Measurements from ENCODE around the gene MGLL. TPM values are rescaled to one million over a fixed set of nuclear protein-coding genes. Genes with fewer than 3 reads are reported as not detected.

The MGLL gene
- total and polyA plus RNA-seq, 4 donors = 9.4 to 277 (median 74.2) TPM

- H3K36me3 ChIP-seq (ENCODE audit: control insufficient read depth in 4 of 4, insufficient read depth in 3 of 4, low read depth in 1 of 4, low read length in 3 of 4) = peaks cover 3 to 40% (median 27%) of the 10 kb centered on the region in 4 donors
- DNase-seq (ENCODE audit: low spot score) = no peak
- no peaks in the 10 kb centered on the region for H3K9me3 ChIP-seq (ENCODE audit: control insufficient read depth in 4 of 4, low read length in 3 of 4)
- TF ChIP-seq HNF4A (conservative IDR thresholded peaks at IDR 0.05) (no peak), YY1 (IDR thresholded peaks at IDR 0.05) (no peak), TAF1 (conservative IDR thresholded peaks at IDR 0.05) (no peak), EGR1 (IDR thresholded peaks at IDR 0.05; ENCODE audit: low read depth in 2 of 2) (no peak), RAD21 (IDR thresholded peaks at IDR 0.05) (no peak), SP1 (IDR thresholded peaks at IDR 0.05) (no peak), FOXA1 (IDR thresholded peaks at IDR 0.05) (no peak), GABPA (IDR thresholded peaks at IDR 0.05 in 1 of 2, conservative IDR thresholded peaks at IDR 0.05 in 1 of 2) (no peak), FOXA2 (IDR thresholded peaks at IDR 0.05) (no peak), RXRA (IDR thresholded peaks at IDR 0.05) (no peak), NR2F2 (IDR thresholded peaks at IDR 0.05) (no peak), CTCF (IDR thresholded peaks at IDR 0.05; ENCODE audit: low read depth, low read length, missing input control) (no peak)
- TF ChIP-seq, protein P1, sequence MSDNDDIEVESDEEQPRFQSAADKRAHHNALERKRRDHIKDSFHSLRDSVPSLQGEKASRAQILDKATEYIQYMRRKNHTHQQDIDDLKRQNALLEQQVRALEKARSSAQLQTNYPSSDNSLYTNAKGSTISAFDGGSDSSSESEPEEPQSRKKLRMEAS (IDR thresholded peaks at IDR 0.05) = no peak
- TF ChIP-seq, protein P2, sequence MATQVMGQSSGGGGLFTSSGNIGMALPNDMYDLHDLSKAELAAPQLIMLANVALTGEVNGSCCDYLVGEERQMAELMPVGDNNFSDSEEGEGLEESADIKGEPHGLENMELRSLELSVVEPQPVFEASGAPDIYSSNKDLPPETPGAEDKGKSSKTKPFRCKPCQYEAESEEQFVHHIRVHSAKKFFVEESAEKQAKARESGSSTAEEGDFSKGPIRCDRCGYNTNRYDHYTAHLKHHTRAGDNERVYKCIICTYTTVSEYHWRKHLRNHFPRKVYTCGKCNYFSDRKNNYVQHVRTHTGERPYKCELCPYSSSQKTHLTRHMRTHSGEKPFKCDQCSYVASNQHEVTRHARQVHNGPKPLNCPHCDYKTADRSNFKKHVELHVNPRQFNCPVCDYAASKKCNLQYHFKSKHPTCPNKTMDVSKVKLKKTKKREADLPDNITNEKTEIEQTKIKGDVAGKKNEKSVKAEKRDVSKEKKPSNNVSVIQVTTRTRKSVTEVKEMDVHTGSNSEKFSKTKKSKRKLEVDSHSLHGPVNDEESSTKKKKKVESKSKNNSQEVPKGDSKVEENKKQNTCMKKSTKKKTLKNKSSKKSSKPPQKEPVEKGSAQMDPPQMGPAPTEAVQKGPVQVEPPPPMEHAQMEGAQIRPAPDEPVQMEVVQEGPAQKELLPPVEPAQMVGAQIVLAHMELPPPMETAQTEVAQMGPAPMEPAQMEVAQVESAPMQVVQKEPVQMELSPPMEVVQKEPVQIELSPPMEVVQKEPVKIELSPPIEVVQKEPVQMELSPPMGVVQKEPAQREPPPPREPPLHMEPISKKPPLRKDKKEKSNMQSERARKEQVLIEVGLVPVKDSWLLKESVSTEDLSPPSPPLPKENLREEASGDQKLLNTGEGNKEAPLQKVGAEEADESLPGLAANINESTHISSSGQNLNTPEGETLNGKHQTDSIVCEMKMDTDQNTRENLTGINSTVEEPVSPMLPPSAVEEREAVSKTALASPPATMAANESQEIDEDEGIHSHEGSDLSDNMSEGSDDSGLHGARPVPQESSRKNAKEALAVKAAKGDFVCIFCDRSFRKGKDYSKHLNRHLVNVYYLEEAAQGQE (IDR thresholded peaks at IDR 0.05) = no peak
- TF ChIP-seq, protein P3, sequence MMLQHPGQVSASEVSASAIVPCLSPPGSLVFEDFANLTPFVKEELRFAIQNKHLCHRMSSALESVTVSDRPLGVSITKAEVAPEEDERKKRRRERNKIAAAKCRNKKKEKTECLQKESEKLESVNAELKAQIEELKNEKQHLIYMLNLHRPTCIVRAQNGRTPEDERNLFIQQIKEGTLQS (IDR thresholded peaks at IDR 0.05) = no peak
- H3K27ac ChIP-seq (ENCODE audit: low read depth in 1 of 2, low read length in 2 of 2) = no peak overlapping the region
- H3K4me3 ChIP-seq (ENCODE audit: low read depth in 1 of 3, low read length in 3 of 3) = no peak overlapping the region
- 96% methylated on average over 18 of the region's 18 CpGs for WGBS
- no peaks in the 10 kb centered on the region for H3K4me1 ChIP-seq (ENCODE audit: control insufficient read depth in 4 of 4, insufficient read depth in 4 of 4, low read length in 3 of 4)
- no peaks in the 10 kb centered on the region for H3K27me3 ChIP-seq (ENCODE audit: control insufficient read depth in 4 of 4, insufficient read depth in 4 of 4, low read length in 3 of 4)
- no peak overlapping the region for H3K9ac ChIP-seq (ENCODE audit: low read depth in 1 of 2, low read length in 2 of 2)
Measured at GRCh38 chr3:127710155-127710941, 112.0 kb downstream of the MGLL start.

DNA sequence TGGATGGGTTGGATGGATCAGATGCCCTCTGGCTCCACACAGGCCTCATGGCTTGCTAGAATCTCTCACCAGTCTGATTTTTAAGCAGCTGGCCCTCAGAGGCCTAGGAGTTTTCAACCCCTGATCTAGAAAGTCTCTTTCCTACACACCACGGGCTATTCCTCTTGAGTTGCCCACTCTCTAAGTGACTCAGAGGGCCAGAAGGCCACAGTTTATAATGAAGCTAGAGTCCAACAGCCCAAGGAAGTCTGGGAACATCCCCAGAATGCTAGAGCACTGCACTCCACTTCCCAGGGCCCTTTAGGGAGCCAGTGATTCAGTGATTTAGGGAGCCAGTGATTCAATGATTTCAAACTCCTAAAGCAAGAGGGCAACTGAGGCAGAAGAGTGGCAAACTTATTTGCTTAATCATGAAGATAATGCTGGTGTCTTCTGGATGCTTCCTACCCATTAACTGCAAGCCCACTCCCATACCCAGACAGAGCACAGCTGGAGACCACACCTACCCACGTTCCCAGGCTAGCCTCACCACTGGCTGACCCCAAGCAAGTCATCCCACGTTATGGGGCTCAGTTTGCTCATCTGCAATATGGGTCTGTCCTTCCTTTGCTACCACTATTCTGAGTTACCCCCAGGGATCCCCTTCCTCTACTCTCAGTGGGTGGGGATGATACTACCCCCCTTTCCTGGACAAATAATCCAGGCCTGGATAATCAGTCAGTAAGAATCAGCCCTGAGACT is 112.8 kb downstream of the MGLL start:
- H3K4me1 ChIP-seq (ENCODE audit: control insufficient read depth in 4 of 4, insufficient read depth in 4 of 4, low read length in 3 of 4) = no peaks in the 10 kb centered on the region
- H3K36me3 ChIP-seq (ENCODE audit: control insufficient read depth in 4 of 4, insufficient read depth in 3 of 4, low read depth in 1 of 4, low read length in 3 of 4) = peaks cover 3 to 32% (median 24%) of the 10 kb centered on the region in 4 donors
- no peak for DNase-seq (ENCODE audit: low spot score)
- no peak overlapping the region for H3K27ac ChIP-seq (ENCODE audit: low read depth in 1 of 2, low read length in 2 of 2)
- H3K9ac ChIP-seq (ENCODE audit: low read depth in 1 of 2, low read length in 2 of 2) = no peak overlapping the region
- no peak overlapping the region for H3K4me3 ChIP-seq (ENCODE audit: low read depth in 1 of 3, low read length in 3 of 3)
- no peaks in the 10 kb centered on the region for H3K9me3 ChIP-seq (ENCODE audit: control insufficient read depth in 4 of 4, low read length in 3 of 4)
- 85% methylated on average over 3 of the region's 3 CpGs for WGBS
- no peaks in the 10 kb centered on the region for H3K27me3 ChIP-seq (ENCODE audit: control insufficient read depth in 4 of 4, insufficient read depth in 4 of 4, low read length in 3 of 4)
- TF ChIP-seq, protein P3 (IDR thresholded peaks at IDR 0.05) = no peak
- TF ChIP-seq CTCF (IDR thresholded peaks at IDR 0.05; ENCODE audit: low read depth, low read length, missing input control) (no peak), HNF4A (conservative IDR thresholded peaks at IDR 0.05) (no peak), RAD21 (IDR thresholded peaks at IDR 0.05) (no peak), SP1 (IDR thresholded peaks at IDR 0.05) (no peak), HNF4G (IDR thresholded peaks at IDR 0.05) (no peak), YY1 (IDR thresholded peaks at IDR 0.05) (no peak), EGR1 (IDR thresholded peaks at IDR 0.05; ENCODE audit: low read depth in 2 of 2) (no peak), GABPA (IDR thresholded peaks at IDR 0.05 in 1 of 2, conservative IDR thresholded peaks at IDR 0.05 in 1 of 2) (no peak), FOXA2 (IDR thresholded peaks at IDR 0.05) (no peak), JUND (IDR thresholded peaks at IDR 0.05) (no peak), ZBTB33 (IDR thresholded peaks at IDR 0.05) (no peak), NR2F2 (IDR thresholded peaks at IDR 0.05) (no peak), FOXA1 (IDR thresholded peaks at IDR 0.05) (no peak), RXRA (IDR thresholded peaks at IDR 0.05) (no peak)
- TF ChIP-seq, protein P1 (IDR thresholded peaks at IDR 0.05) = no peak
